ENCODE measurements around the gene TMEM61.
A peak's percentile ranks its signal among the peaks of the same experiment; 100 is the strongest.
"Not testable (repeated sequence)": the region's sequence is repeated elsewhere in the genome, so short reads cannot be mapped to it uniquely, and the experiment has no call there.

Gene TMEM61

DNA sequence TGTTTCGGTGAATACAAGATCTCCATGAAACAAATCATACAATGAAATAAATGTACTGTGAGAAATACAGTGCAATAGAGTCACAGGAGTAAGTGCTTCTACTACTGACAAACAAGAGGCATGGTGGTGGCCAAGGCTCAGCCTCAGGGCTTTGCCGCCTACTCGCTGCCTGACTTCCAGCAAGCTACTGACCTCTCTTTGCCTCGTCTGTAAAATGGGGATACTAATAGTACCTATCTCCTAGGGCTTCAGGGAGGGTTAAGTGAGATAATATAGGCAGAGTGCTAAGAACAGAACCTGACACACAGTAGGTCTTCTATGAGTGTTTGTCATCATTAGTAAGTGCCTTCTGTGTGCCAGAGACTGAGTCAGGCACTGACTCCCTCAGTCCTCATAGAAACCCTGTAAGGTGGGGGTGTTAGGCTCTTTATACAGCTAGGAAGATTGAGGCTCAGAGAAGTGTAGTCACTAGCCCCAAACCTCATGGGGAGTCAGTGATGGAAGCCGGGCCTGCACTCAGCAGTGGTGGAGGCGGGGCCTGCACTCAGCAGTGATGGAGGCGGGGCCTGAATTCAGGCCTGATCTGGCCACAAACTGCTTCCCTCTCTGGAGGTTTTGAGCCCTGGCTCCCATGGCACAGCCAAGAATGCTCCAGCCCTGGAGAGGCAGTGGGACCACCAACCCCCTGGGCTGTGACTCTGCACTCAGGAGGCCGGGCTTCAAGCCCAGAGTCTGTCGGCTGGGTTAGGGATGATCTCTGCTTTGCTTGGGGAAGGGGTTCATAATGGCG lies 25.1 kb downstream of the TMEM61 start:
- DNase-seq: no peak

- no peak for DNase-seq
These were observed 26.5 kb downstream of the TMEM61 start for GRCh38 chr1:55006931-55007330.

DNA sequence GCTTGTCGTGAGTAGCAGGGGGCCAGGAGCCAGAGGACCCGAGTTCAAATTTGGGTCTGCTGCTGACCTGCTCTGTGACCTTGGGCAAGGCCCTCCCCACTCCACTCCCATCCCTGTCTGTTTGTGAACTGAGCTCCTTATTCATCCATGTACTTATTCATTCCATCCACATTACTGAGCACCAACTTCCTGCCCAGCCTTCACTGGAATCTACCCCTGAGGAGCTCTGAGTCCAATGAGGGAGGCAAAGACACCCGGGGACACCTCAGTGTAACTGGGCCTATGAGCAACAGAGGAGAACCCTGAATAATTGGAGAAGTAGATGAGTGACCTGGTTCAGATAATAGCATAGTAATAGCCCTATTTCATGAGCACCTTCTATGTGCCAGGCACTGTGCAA lies 27.2 kb downstream of the TMEM61 start:
- no peak for DNase-seq

DNA sequence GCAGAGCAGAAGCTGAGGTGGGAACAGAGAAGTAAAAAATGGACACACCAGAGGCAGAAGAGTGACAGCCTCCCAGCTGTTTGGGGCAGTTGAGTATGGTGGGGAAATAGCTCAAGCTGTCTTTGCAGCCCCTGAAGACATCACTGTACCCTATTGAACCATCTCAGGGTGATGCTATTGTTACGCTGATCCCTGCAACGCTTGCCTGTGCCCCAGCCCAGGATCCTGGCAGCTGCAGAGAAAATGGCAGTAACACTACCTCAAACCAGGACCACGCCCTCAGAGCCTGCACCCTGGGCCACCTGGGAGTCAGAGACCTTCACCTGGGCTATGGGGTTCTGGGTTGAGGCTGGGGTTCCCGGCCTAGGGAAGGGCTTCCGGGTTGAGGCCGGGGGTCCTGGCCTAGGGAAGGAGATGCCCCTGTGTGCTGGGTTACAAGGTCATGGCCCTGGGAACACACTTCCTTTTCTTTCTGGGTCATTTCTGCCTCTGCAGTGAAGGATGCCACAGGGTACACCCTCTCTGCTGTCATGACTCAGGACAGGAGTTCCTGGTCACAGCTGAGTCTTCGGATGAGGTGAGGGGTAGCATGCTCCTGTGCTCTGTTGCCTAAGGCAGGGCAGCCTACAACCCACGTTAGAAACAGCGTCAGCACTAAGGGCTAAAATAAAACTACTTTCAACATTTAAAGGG lies 29.9 kb downstream of the TMEM61 start:
- DNase-seq: no peak

DNA sequence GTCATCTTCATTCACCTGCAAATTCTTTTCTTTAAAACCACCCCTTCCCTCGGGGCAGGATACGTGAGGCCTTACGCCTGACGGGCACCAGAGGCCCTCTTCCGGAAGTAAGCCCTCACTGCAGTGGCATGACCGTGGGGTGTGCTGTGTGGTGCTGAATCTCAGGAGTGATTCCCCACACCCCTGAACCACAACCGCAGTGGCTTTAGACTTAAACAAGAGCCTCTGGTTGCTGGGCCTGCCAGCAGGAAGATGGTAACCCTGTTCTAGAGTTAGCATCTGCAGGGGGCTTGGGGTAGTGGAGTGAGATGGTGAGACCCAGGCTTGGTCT lies 30.4 kb downstream of the TMEM61 start:
- no peak for DNase-seq

GRCh38 chr1:55012661-55013060 lies 32.2 kb downstream of the TMEM61 start:
- no peak for DNase-seq

- no peak for DNase-seq
These were observed 34.7 kb downstream of the TMEM61 start for GRCh38 chr1:55015123-55015522.

DNA sequence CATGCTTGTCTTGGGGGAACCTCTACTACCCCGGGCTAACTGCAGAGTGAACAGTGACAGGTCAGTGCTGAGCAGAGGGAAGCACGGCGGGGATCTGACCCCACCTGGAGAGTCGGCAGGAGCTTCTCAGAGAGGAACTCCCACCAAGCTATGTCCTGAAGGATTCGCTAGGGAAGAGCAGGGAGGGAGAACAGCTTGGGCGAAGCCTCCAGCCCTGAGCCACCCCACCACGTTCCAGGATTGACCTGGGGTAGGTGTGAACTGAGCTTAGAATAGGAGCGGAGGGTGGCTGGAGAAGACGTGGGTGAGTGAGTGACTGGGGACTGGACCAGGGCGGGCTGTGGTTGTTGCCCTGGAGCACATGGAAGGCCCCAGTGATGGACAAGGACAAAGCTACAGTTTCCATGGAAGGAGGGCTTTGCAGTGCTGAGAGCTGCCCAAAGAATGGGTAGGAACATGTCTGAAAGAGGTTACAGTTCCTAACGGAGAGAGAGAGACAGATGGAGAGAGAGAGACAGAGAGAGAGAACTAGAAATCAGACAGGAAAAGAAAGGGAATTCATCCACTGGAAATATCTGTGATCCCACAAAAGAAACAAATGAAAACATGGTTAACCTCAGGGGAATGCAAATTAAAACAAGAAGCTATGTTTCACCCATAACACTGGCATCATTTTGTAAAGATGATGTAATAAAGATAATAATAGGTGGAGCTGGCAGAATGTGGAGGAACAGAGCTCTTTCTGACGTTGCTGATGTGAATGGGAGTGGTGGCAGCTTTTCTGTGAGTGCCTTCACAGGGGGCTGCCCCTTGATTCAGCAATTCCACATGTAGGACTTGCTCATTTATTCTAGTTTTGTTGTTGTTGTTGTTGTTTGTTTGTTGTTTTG lies 35.5 kb downstream of the TMEM61 start:
- DNase-seq: no peak

GRCh38 chr1:55018395-55018794 lies 38.0 kb downstream of the TMEM61 start:
- DNase-seq: no peak

DNA sequence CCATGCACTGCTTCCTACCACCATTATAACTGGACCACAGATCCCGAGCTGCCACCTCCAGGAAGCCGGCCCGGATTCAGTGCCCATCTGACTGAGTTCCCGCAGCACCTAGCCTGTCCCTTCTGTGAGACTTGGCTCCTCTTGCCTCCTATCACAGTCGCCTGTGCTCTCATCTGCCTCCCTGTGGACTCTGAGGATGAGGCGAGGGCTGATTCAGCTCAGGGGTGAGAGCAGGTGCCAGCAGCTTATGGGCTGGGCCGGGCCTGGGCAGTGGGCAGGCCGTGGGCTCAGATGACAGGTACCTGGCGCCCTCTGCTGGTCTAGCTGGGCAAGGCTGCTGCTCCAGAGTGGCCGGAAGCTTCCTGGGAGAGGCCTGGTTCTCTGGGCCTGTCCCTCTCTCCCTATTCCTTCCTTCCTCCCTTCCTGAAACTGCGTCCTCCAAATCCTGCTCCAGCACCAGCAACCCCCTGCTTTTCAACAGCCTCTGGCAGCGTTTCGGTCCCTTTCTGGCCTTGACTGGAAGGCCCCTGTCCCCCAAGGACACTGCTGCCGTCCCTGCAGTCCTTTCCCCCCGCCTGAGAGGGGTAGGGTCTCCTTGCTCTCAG lies 41.6 kb downstream of the TMEM61 start:
- peak; percentile 61 to 75 for DNase-seq

DNA sequence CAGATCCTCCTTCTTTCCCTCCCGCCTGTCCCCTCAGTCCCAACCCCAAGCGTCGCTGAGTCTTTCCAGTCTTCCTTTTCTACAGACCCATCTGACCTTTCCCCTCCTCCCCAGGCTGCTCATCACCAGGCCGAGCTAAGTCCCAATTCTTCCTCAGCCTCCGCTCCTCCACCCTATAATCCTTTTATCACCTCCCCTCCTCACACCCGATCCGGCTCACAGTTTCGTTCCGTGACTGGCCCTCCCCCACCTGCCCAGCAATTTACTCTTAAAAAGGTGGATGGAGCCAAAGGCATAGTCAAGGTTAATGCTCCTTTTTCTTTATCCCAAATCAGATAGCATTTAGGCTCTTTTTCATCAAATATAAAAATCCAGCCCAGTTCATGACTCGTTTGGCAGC lies 43.7 kb downstream of the TMEM61 start:
- not testable (repeated sequence) for DNase-seq

- DNase-seq: not testable (repeated sequence)
These were observed 46.3 kb downstream of the TMEM61 start for GRCh38 chr1:55026682-55027081.

DNA sequence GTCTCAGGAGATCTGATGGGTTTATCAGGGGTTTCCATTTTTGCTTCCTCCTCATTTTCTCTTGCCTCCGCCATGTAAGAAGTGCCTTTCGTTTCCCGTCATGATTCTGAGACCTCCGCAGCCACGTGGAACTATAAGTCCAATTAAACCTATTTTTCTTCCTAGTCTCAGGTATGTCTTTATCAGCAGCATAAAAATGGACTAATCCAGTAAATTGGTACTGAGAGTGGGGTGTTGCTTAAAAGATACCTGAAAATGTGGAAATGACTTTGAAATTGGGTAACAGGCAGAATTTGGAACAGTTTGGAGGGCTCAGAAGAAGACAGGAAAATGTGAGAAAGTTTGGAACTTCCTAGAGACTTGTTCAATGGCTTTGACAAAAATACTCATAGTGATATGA lies 50.7 kb downstream of the TMEM61 start:
- DNase-seq: not testable (repeated sequence)

DNA sequence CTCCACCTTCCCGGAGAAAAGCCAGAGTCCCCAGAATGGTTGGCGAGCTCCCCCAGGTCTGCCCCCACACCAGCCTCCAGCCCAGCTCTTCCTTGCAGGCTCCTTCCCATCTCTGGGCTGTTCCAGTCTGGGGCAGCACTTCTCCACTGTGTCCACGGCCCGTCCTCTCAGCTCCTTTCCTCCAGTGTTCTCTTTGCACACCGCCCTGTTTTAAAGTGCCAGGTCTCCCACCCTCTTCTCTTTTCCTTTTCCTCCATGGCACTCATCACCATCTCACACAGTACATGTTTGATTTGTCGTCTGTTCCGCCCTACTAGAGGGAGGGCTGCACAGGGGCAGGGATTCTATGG lies 52.8 kb downstream of the TMEM61 start:
- no peak for DNase-seq

DNA sequence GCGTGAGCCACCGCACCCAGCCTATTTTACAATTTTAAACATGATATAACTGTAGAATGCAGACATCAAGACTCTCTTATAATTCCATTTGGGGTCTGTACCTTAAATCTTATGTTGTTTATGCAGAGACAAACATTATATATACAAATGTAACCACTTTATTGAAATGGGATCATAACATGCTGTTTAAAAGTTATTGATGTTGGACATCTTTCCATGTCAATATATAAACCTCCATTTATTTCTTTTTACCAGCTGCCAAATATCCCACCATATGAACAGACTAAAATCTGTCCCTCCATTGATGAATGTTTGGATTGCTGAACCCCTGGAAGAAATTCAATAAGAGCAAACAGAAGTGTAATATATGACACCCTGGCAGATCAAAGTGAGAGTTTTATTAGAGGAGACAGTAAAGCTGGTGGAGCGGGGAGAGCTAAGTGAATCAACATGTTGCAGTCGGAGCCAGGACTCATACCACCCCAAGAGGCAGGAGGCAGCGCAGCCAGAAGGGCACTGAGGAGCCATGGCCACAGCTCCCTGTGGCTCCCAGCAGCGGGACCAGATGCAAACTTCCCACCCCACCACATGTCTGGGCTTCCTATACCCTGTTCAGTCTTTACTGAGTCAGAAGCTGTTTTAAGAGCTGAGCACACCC lies 54.2 kb downstream of the TMEM61 start:
- no peak for DNase-seq

DNA sequence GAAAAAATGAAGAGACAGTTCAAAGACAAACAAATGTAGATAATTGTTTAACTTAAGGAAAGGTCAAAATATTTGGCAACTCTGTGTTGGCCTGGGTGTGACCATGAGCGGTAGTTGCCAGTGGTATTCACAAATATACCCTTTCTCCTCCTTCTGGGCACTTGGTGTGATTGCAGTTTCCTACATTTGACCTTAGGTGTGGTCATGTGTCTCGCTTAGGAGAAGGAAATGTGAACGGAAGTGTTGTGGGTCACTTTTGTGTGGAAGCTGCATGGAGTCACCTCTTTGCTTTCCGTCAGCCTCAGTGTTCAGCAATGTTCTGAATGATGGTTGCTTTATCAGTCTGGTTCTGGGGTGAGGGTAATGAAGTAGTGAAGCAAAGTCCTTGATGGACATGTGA lies 55.5 kb downstream of the TMEM61 start:
- DNase-seq: peak; percentile 51 to 63

- no peak for DNase-seq
These were observed 57.5 kb downstream of the TMEM61 start for GRCh38 chr1:55037733-55038551.

GRCh38 chr1:55038552-55038838 lies 58.1 kb downstream of the TMEM61 start:
- DNase-seq: no peak

DNA sequence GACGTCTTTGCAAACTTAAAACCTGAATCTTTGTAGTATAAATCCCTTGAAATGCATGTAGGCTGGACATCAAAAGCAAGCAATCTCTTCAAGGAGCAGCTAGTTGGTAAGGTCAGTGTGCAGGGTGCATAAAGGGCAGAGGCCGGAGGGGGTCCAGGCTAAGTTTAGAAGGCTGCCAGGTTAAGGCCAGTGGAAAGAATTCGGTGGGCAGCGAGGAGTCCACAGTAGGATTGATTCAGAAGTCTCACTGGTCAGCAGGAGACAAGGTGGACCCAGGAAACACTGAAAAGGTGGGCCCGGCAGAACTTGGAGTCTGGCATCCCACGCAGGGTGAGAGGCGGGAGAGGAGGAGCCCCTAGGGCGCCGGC lies 58.5 kb downstream of the TMEM61 start:
- DNase-seq: no peak

DNA sequence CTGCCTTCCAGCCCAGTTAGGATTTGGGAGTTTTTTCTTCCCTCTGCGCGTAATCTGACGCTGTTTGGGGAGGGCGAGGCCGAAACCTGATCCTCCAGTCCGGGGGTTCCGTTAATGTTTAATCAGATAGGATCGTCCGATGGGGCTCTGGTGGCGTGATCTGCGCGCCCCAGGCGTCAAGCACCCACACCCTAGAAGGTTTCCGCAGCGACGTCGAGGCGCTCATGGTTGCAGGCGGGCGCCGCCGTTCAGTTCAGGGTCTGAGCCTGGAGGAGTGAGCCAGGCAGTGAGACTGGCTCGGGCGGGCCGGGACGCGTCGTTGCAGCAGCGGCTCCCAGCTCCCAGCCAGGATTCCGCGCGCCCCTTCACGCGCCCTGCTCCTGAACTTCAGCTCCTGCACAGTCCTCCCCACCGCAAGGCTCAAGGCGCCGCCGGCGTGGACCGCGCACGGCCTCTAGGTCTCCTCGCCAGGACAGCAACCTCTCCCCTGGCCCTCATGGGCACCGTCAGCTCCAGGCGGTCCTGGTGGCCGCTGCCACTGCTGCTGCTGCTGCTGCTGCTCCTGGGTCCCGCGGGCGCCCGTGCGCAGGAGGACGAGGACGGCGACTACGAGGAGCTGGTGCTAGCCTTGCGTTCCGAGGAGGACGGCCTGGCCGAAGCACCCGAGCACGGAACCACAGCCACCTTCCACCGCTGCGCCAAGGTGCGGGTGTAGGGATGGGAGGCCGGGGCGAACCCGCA lies 59.1 kb downstream of the TMEM61 start, which contains the start of gene PCSK9:
PCSK9 (plus strand) TSS at position 207 of the 741 bp plus-strand sequence; CDS start at position 497, 290 bp downstream.
- DNase-seq: no peak
